ENCODE data around the gene NT5DC3.

DNA sequence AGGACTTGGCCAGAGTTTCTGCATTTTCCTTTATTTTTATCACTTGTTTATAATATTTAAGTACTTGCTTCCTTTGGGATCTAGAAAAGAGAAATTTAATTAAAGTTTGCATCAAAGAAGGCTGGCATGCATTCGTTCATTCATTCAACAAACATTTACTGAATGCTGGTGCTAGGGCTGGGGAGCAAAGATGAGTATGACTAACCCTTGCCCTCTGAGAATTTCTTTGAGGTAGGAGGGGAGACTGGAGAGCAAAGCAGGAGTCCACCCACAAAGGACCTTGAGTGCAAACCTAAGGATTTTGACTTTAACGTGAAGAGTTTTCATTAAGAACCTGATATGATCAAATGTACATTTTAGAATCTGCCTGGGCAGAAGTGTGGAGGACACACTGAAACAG lies 16.1 kb upstream of the NT5DC3 start:
- TF ChIP-seq, protein P1, sequence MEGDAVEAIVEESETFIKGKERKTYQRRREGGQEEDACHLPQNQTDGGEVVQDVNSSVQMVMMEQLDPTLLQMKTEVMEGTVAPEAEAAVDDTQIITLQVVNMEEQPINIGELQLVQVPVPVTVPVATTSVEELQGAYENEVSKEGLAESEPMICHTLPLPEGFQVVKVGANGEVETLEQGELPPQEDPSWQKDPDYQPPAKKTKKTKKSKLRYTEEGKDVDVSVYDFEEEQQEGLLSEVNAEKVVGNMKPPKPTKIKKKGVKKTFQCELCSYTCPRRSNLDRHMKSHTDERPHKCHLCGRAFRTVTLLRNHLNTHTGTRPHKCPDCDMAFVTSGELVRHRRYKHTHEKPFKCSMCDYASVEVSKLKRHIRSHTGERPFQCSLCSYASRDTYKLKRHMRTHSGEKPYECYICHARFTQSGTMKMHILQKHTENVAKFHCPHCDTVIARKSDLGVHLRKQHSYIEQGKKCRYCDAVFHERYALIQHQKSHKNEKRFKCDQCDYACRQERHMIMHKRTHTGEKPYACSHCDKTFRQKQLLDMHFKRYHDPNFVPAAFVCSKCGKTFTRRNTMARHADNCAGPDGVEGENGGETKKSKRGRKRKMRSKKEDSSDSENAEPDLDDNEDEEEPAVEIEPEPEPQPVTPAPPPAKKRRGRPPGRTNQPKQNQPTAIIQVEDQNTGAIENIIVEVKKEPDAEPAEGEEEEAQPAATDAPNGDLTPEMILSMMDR (IDR thresholded peaks at IDR 0.05): no peak
- TF ChIP-seq POLR2A (IDR thresholded peaks at IDR 0.05) (no peak), POLR2AphosphoS5 (IDR thresholded peaks at IDR 0.05) (no peak)

Measured in breast epithelium (tissue), 3 donors.